Activated naive CD4-positive, alpha-beta T cell treated with anti-CD3 and anti-CD28 coated beads, Interleukin-2, amount 50 U/mL, for 24 hours (primary cell): ENCODE measurements around the gene PRXL2B.
A peak's percentile ranks its signal among the peaks of the same experiment; 100 is the strongest.
"Not testable (repeated sequence)": the region's sequence is repeated elsewhere in the genome, so short reads cannot be mapped to it uniquely, and the experiment has no call there.

Experiments
- H3K27ac Mint-ChIP-seq: one replicate; pipeline ENCODE4 v1.8.0; 2021; ENCODE audit warnings: mild to moderate bottlenecking, mixed read lengths
- H3K27me3 Mint-ChIP-seq: one replicate; pipeline ENCODE4 v1.8.0; 2021; ENCODE audit warnings: mixed read lengths
- H3K36me3 Mint-ChIP-seq: one replicate; pipeline ENCODE4 v1.8.0; 2021; ENCODE audit warnings: mixed read lengths
- H3K4me1 Mint-ChIP-seq: one replicate; pipeline ENCODE4 v1.8.0; 2021; ENCODE audit warnings: mixed read lengths
- H3K4me3 Mint-ChIP-seq: one replicate; pipeline ENCODE4 v1.8.0; 2021; ENCODE audit warnings: mild to moderate bottlenecking, mixed read lengths
- H3K9me3 Mint-ChIP-seq: one replicate; pipeline ENCODE4 v1.8.0; 2021; ENCODE audit warnings: mixed read lengths

Gene PRXL2B

DNA sequence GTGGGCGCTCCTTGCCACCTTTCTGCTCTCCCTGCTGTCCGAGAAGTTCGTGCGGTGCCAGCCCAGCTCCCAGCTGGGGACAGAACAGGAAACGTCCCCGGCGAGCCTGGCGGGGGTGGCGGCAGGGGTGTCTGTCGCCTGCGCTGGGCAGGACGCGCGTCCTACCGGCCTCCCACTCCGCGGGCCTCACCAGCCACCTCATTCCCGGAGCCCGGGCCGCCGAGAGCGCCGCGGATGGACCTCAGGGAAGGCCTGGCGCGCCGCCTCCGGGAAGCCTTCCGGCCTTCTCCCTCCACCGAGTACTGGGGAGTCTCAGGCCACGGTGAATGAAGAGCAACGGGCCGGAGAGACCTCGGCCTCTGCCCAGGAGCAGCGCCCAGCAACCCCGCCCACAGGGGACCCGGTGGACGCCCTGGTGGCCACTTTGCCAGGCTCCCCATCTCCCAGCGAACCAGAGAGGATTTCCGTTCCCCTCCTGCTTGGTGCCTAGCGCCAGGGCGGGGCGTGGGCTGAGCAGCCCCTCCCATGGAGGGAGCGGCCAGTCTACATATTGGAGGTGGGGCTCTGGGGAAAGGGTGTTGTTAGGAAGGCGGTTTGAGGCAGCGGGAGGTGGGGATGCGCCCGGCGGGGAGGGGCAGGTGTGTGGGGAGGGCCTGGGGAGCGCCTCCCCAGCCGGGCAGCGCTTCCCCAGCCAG, 39.9 kb upstream of the PRXL2B start:
- no peaks in the 10 kb centered on the region for H3K9me3 Mint-ChIP-seq
- H3K36me3 Mint-ChIP-seq = no peaks in the 10 kb centered on the region

DNA sequence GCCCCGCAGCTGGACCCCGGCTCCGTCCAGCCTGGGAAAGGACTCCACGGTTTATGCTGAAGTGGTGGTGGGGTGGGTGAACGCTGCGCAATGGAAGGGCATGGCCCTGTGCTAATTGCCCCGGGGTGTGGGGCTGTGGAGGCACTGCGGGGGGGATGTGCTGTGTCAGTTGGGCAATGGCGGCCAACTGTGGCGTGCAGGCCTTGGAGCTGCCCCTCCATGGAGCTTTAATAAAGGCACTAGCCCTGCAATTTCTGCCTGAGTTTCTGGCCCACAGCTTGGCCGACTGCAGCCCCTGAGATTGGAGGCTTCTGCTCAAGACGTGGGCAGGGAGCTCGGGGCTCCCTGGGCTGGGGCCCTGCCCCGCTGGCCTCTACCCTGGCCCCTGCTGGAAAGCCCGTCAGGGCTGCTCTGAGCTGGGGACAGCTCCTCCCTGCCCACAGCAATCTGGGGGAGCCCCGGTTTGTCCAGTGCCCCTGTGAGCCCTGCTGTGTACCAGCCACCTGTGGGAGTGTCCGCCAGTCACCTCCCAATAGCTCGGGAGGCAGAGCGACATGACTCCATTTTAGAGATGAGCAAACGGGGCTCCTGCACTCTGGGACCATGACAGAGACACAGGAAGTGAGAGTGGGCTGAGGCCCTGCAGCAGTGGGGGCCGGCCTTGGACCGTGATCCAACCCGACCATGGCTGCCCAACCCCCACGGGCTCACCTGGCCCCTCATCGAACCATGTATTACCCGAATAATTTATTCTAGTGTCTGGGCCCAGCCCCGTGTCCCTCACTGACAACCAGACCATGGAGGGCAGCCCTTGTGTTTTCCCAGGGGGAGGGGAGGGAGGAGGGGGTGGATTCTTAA, 39.1 kb upstream of the PRXL2B start:
- H3K4me1 Mint-ChIP-seq = peaks cover 13% of the 10 kb centered on the region
- peak overlapping the region; percentile 84 for H3K4me3 Mint-ChIP-seq
- H3K9me3 Mint-ChIP-seq = no peaks in the 10 kb centered on the region
- no peaks in the 10 kb centered on the region for H3K27me3 Mint-ChIP-seq
- no peaks in the 10 kb centered on the region for H3K36me3 Mint-ChIP-seq
- peak overlapping the region; percentile 77 for H3K27ac Mint-ChIP-seq

More for the DNA sequence above, 39.9 kb upstream of the PRXL2B start:
- Mint-ChIP-seq H3K4me3 (peak overlapping the region; percentile 84), H3K27me3 (no peaks in the 10 kb centered on the region), H3K27ac (peak overlapping the region; percentile 85), H3K4me1 (peaks cover 19% of the 10 kb centered on the region)

GRCh38 chr1:2548068-2548589, 38.4 kb upstream of the PRXL2B start:
- no peaks in the 10 kb centered on the region for H3K27me3 Mint-ChIP-seq
- H3K4me1 Mint-ChIP-seq = peaks cover 13% of the 10 kb centered on the region
- H3K9me3 Mint-ChIP-seq = no peaks in the 10 kb centered on the region
- H3K4me3 Mint-ChIP-seq = peak overlapping the region; percentile 84
- no peaks in the 10 kb centered on the region for H3K36me3 Mint-ChIP-seq
- peak overlapping the region; percentile 95 for H3K27ac Mint-ChIP-seq

DNA sequence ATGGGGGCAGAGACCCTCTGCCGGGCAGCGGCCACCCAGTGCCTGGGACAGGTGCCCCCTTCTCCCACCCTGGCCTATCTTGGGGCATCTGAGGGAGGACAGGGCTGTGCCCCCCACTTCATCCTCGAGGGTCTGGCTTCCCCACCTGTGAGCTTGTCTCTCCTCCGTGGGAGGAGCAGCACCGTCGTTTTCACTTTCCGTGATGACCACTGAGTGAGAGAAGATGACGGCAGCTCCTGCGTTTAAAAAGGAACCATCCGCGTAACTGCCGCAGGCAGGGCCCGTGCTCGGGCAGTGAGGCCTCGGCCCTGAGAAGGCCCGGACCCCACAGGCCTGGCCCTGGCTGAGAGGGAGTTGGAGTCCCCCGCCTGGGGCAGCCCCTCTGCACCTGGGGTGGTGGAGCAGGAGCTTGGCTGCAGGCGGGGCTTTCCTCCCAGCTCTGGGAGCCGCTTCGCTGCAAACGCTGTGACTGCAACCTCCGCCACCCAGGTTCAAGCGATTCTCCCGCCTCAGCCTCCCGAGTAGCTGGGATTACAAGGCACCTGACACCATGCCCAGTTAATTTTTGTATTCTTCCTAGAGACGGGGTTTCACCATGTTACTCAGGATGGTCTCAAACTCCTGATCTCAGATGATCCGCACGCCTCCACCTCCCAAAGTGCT, 37.1 kb upstream of the PRXL2B start:
- not testable (repeated sequence) for H3K9me3 Mint-ChIP-seq, H3K27me3 Mint-ChIP-seq, H3K4me3 Mint-ChIP-seq, H3K36me3 Mint-ChIP-seq
- Mint-ChIP-seq H3K4me1 (peaks cover 11% of the 10 kb centered on the region), H3K27ac (peak overlapping the region; percentile 95)

GRCh38 chr1:2550309-2550861, 36.2 kb upstream of the PRXL2B start:
- H3K4me1 Mint-ChIP-seq = peaks cover 17% of the 10 kb centered on the region
- not testable (repeated sequence) for H3K4me3 Mint-ChIP-seq, H3K9me3 Mint-ChIP-seq, H3K27me3 Mint-ChIP-seq, H3K36me3 Mint-ChIP-seq, H3K27ac Mint-ChIP-seq

DNA sequence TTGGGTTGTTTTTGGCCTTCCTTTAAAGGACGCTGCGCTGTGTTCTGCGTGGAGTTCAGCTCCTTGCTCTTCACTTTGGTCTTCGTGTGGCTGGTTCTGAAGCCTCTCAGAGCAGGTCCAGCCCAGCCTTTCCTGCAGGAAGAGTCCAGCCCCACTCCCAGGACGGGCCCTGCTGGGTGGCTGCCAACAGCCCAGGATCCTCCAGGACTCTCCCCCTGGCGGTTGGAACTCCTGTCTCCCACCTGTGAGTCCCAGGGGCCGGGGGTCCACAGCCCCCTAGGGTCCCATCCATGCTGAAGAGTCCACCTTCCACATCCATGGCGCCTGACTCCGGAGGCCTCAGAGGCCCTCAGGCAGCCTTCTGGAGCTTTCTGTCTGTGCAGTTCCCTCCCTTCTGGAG, 35.0 kb upstream of the PRXL2B start:
- H3K9me3 Mint-ChIP-seq, H3K27me3 Mint-ChIP-seq, H3K36me3 Mint-ChIP-seq, H3K4me3 Mint-ChIP-seq: not testable (repeated sequence)
- Mint-ChIP-seq H3K27ac (peak overlapping the region; percentile 17), H3K4me1 (peaks cover 24% of the 10 kb centered on the region)

DNA sequence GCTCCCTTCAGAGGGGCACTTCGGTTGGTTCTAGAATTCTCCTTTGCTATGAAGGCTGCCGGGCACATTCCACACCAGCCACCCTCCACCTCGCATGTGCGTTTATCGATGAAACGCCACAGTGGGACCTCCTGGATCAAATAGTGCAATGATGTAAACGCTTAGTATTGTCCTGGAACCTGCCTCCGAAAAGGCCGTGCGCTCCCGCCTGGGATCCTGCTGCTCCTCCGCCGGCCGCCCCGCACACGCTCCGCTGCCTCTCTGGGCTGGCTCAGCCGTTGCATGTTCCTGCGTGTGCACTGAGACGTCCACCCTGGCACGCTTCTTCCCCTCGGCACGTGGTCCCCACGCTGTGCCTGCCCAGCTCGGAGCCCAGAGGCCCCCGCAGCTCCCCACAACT, 34.4 kb upstream of the PRXL2B start:
- Mint-ChIP-seq H3K27me3 (no peaks in the 10 kb centered on the region), H3K4me3 (no peak overlapping the region), H3K36me3 (no peaks in the 10 kb centered on the region), H3K27ac (no peak overlapping the region), H3K9me3 (no peaks in the 10 kb centered on the region), H3K4me1 (peaks cover 25% of the 10 kb centered on the region)

DNA sequence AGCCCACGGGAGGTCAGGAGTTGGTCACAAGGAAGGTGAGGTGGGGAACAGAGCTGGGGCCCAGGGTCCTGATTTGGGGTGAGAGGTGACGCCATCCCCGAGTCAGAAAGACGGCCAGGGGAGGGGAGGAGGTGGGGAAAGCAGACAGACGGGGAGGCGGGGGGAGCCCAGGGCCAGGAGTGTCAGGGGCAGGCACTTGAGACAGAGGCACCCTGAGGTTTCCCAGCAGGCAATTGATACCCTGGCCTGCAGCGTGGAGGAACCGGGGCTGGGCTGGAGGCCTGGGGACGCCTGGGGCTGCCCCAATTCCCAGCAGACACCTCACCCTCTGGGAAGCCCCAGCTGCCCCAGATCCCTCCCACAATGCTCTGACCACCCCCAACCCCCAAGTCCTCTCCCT, 33.5 kb upstream of the PRXL2B start:
- H3K36me3 Mint-ChIP-seq, H3K9me3 Mint-ChIP-seq, H3K27me3 Mint-ChIP-seq, H3K27ac Mint-ChIP-seq, H3K4me3 Mint-ChIP-seq: not testable (repeated sequence)
- H3K4me1 Mint-ChIP-seq = peaks cover 31% of the 10 kb centered on the region

GRCh38 chr1:2553871-2554620, 32.5 kb upstream of the PRXL2B start:
- peaks cover 31% of the 10 kb centered on the region for H3K4me1 Mint-ChIP-seq
- H3K36me3 Mint-ChIP-seq = no peaks in the 10 kb centered on the region
- H3K4me3 Mint-ChIP-seq = no peak overlapping the region
- no peaks in the 10 kb centered on the region for H3K27me3 Mint-ChIP-seq
- no peak overlapping the region for H3K27ac Mint-ChIP-seq
- no peaks in the 10 kb centered on the region for H3K9me3 Mint-ChIP-seq

DNA sequence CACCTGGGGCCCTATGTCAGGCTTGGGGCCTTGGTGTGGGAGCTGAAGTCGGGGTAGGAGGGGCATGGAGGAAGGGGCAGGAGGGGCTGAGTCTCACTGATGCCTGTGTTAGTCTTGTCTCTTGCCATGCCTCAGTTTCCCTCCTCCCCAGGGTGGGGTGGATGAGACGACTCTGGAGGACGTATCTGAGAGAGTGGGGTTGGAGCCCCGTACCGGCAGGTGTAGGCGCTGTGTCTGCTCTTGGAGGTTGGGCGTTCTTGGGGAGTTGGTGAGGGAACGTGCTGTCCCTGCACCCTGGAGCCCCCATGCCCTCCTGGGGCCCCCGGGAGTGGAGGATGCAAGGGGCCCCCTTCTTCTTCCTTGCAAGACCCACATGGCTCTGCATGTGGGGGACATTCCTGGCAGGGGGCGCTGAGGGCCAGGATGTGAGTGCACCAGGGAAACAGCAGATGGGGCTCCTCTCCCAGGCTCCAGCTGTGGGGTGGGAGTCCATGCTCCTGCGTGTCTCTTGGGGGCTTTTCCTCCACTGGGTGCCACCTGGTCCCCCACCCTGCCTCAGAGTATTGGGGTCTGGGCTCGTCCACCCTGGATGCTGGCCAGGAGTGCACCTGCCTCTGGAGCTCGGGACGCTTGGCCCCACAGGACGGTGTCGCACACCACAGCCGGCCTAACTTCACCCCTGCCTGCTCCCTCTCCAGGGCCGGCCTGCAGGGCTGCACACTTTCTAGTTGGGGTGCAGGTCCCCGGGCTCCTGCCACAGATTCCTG, 31.8 kb upstream of the PRXL2B start:
- peaks cover 31% of the 10 kb centered on the region for H3K4me1 Mint-ChIP-seq
- peak overlapping the region; percentile 59 for H3K27ac Mint-ChIP-seq
- H3K4me3 Mint-ChIP-seq = peak overlapping the region; percentile 94
- H3K36me3 Mint-ChIP-seq = no peaks in the 10 kb centered on the region
- no peaks in the 10 kb centered on the region for H3K9me3 Mint-ChIP-seq
- no peaks in the 10 kb centered on the region for H3K27me3 Mint-ChIP-seq

DNA sequence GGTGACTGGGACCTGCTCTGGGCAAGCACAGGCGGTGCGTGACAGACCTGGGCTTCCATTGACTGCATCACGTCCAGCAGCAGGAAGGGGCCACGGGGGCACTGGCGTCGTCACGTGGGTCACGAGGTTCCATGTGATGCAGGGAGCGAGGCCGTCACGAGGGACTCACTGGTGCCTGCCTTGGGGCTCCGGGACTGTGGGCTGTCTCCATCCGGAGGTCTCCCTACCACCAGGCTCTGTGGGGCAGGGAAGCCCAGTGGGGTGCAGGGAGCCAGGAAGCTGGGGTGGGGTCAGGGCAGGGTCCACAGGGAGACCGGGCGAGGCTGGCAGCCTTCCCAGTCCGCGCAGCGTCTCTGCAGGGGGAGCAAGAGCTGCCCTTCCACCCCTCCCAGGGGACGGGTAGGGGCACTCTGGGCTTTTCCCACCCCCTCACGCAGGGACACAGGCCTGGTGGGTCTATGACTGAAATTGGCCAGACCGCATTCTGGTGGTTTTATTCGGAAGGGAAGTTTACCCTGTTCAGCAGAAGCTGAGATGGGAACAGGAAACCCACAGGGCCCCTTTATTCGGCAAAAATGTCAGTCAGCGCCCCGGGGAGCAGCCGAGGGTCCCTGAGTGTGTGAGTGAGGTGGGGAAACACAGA, 30.8 kb upstream of the PRXL2B start:
- no peaks in the 10 kb centered on the region for H3K36me3 Mint-ChIP-seq
- H3K9me3 Mint-ChIP-seq = no peaks in the 10 kb centered on the region
- H3K27ac Mint-ChIP-seq = peak overlapping the region; percentile 97
- peaks cover 33% of the 10 kb centered on the region for H3K4me1 Mint-ChIP-seq
- H3K4me3 Mint-ChIP-seq = peak overlapping the region; percentile 94
- H3K27me3 Mint-ChIP-seq = no peaks in the 10 kb centered on the region

GRCh38 chr1:2556277-2556677, 30.3 kb upstream of the PRXL2B start, which contains the start of gene TNFRSF14:
Gene TNFRSF14, plus strand, starts transcription at chr1:2556371. Its CDS starts 294 bp downstream, at chr1:2556665.
- no peaks in the 10 kb centered on the region for H3K36me3 Mint-ChIP-seq
- H3K9me3 Mint-ChIP-seq = no peaks in the 10 kb centered on the region
- H3K27me3 Mint-ChIP-seq = no peaks in the 10 kb centered on the region
- peak within 1 kb of the TSS; percentile 94 for H3K4me3 Mint-ChIP-seq
- H3K27ac Mint-ChIP-seq = peak within 1 kb of the TSS; percentile 97
- H3K4me1 Mint-ChIP-seq = peaks cover 38% of the 10 kb centered on the region

DNA sequence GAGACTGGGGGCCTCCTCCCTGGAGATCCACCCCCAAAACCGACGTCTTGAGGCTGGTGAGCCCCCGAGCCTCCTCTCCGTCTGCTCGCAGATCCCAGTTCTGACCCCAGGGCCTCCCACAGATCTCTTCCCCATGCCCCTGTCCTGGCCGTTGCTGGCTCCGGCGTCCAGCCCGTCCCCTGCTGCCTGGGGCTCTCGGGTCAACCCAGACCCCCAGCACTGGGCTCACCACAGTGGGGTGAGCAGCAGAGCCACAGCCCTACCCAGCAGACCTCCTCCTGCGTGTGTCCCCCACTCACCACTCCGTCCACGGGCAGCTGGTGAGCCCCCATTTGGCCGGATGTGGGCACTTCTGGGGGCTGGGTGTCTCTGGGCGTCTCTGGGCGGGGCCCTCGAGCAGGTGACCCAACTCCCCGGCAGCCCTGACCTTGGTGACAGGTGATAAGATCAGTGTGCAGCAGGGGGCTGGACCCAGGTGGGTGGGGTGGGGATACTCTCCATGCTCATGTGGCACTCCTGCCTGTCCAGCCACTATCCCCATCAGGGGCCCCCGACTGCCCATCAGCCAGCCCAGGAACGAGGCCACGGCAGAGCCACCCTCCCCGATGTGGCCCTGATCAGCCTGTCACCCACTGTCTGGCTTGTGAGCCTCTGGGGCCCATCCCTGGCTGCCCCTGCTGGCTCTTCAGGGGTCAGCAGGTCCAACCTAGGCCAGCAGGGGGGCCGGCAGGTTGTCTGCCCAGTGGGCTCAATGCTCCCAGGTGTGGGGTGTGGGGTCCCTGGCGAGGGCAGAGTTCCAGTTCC, 29.7 kb upstream of the PRXL2B start:
- Mint-ChIP-seq H3K27ac (peak overlapping the region; percentile 97), H3K36me3 (no peaks in the 10 kb centered on the region), H3K27me3 (no peaks in the 10 kb centered on the region), H3K9me3 (no peaks in the 10 kb centered on the region), H3K4me3 (peak overlapping the region; percentile 94), H3K4me1 (peaks cover 40% of the 10 kb centered on the region)
